HepG2 (cell line): ENCODE results near the gene HYCC2. TPM values are rescaled to one million over a fixed set of nuclear protein-coding genes. Genes with fewer than 3 reads are reported as not detected.

Source experiments
- AHR ChIP-seq: IDR thresholded peaks from 2 replicates; pipeline ENCODE4 v1.6.1; 2018; ENCODE audit warnings: missing genetic modification reagents, missing compliant biosample characterization
- ELF4 ChIP-seq: sonication (generic); formaldehyde crosslinking; IDR thresholded peaks from 2 replicates; pipeline ENCODE4 v1.5.0; 2020; ENCODE audit warnings: missing genetic modification reagents, mild to moderate bottlenecking, moderate library complexity, borderline replicate concordance
- NFYC ChIP-seq: IDR thresholded peaks from 2 replicates; pipeline ENCODE4 v1.6.1; 2016; ENCODE audit warnings: missing genetic modification reagents, missing compliant biosample characterization
- NONO ChIP-seq, 2 experiments: fragments of 450-650 bp in 1 of 2; sonication (generic) in 1 of 2; formaldehyde crosslinking in 1 of 2; IDR thresholded peaks in 1 of 2; conservative IDR thresholded peaks in 1 of 2; 2 replicates each; pipeline versions ENCODE4 v1.6.1 to v1.8.0; 2017 to 2022; ENCODE audit warnings: mild to moderate bottlenecking in 1 of 2, missing genetic modification reagents in 1 of 2, moderate library complexity in 1 of 2
- PAXIP1 ChIP-seq: sonication (generic); formaldehyde crosslinking; conservative IDR thresholded peaks from 2 replicates; pipeline ENCODE4 v1.4.0; 2020; ENCODE audit warnings: mild to moderate bottlenecking, missing genetic modification reagents, moderate library complexity
- SMAD1 ChIP-seq: sonication (generic); formaldehyde crosslinking; IDR thresholded peaks from 2 replicates; pipeline ENCODE4 v1.4.0; 2020; ENCODE audit warnings: missing genetic modification reagents, low read depth, mild to moderate bottlenecking, borderline replicate concordance
- SMYD3 ChIP-seq: sonication (generic); formaldehyde crosslinking; IDR thresholded peaks from 2 replicates; pipeline ENCODE4 v1.8.1; 2023; ENCODE audit warnings: mild to moderate bottlenecking, missing genetic modification reagents
- XRCC5 ChIP-seq: fragments of 200-400 bp; formaldehyde crosslinking; optimal IDR thresholded peaks from 2 replicates; pipeline ENCODE3; 2017; ENCODE audit warnings: mild to moderate bottlenecking, low read length
- ZBED4 ChIP-seq: sonication (generic); formaldehyde crosslinking; IDR thresholded peaks from 2 replicates; pipeline ENCODE4 v1.4.0; 2020; ENCODE audit warnings: missing genetic modification reagents, borderline replicate concordance
- ZBTB46 ChIP-seq: sonication (generic); formaldehyde crosslinking; IDR thresholded peaks from 2 replicates; pipeline ENCODE4 v1.4.0; 2020; ENCODE audit warnings: mild to moderate bottlenecking, missing genetic modification reagents, borderline replicate concordance
- ZKSCAN1 ChIP-seq: fragments of 150-350 bp; IDR thresholded peaks from 2 replicates; pipeline ENCODE4 v1.6.1; 2014; ENCODE audit warnings: low read length
- ZMAT5 ChIP-seq: sonication (generic); formaldehyde crosslinking; IDR thresholded peaks from 2 replicates; pipeline ENCODE4 v1.5.0; 2020; ENCODE audit warnings: mild to moderate bottlenecking, low read depth, missing genetic modification reagents, borderline replicate concordance
- ZNF264 ChIP-seq: sonication (generic); formaldehyde crosslinking; IDR thresholded peaks from 2 replicates; pipeline ENCODE4 v1.4.0; 2020; ENCODE audit warnings: missing genetic modification reagents
- ZNF335 ChIP-seq: sonication (generic); formaldehyde crosslinking; IDR thresholded peaks from 2 replicates; pipeline ENCODE4 v1.4.0; 2020; ENCODE audit warnings: missing genetic modification reagents
- polyA plus RNA-seq, 8 experiments: library from polyadenylated mRNA; depleted of rRNA in 3 of 8; stranded (reverse) in 7 of 8; unstranded in 1 of 8; fragments of >200 nt; fragmentation: Illumina TruSeq in 4 of 8; extraction: Trizol in 4 of 8; gene quantifications; 2 replicates each; pipeline versions ENCODE4 v1.2.1 to v1.2.3, GENCODE V29; 2011 to 2016; ENCODE audit warnings: low read depth in 4 of 8, missing spikeins in 1 of 8, mixed read lengths in 1 of 8; ENCODE audit not compliant: insufficient read depth in 1 of 8
- total RNA-seq, 5 experiments: library from RNA; depleted of rRNA; stranded (reverse); fragments of >200 nt; fragmentation: Illumina TruSeq; extraction: Trizol; gene quantifications; 2 replicates each; pipeline ENCODE4 v1.2.3, GENCODE V29; 2016; ENCODE audit warnings: low read depth in 1 of 5

The HYCC2 gene
- total and polyA plus RNA-seq, 2 of the 13 experiments (the other 11 are each of a cell fraction or from before 2014, with no cell fraction given), result 4.7 to 13.9 TPM

- peak; percentile 76 for TF ChIP-seq PAXIP1 (CRISPR knock-in tag)
- peak; percentile 35; the same call in 1 of the 2 replicates for TF ChIP-seq SMYD3 (CRISPR knock-in tag)
- no peak for TF ChIP-seq NONO (IDR thresholded peaks at IDR 0.05)
- 0 out of 2 replicates have a peak, but pooled peaks have one; percentile 29 for TF ChIP-seq NONO (CRISPR knock-in tag; conservative IDR thresholded peaks at IDR 0.05)
- TF ChIP-seq ZMAT5 (CRISPR knock-in tag), result 0 out of 2 replicates have a peak, but pooled peaks have one; percentile 45
- peak; percentile 100 for TF ChIP-seq ZBTB46
- peak; percentile 82; the same call in 1 of the 2 replicates for TF ChIP-seq ELF4
- no peak for TF ChIP-seq ZKSCAN1
- no peak for TF ChIP-seq ZNF335 (CRISPR knock-in tag)
- TF ChIP-seq SMAD1 (CRISPR knock-in tag), result peak; percentile 51; the same call in 1 of the 2 replicates
- TF ChIP-seq AHR, result no peak
- TF ChIP-seq ZBED4 (CRISPR knock-in tag), result peak; percentile 52; the same call in 1 of the 2 replicates
- TF ChIP-seq NFYC (CRISPR knock-in tag), result peak; percentile 42; the same call in 1 of the 2 replicates
- peak; percentile 89 for TF ChIP-seq ZNF264
- TF ChIP-seq XRCC5, result no peak
These were observed 44.9 kb upstream of the HYCC2 start, which contains the start of gene CFLAR (continued) for GRCh38 chr2:201116115-201116958.
